GM19099 (cell line): Measurements from ENCODE around the gene S100A11.

Source experiments
- POLR2A ChIP-seq: IDR thresholded peaks from 3 replicates; pipeline ENCODE4 v1.6.1; 2011; ENCODE audit warnings: low read depth; ENCODE audit not compliant: insufficient read length; ENCODE audit errors: extremely low read depth

S100A11 gene

DNA sequence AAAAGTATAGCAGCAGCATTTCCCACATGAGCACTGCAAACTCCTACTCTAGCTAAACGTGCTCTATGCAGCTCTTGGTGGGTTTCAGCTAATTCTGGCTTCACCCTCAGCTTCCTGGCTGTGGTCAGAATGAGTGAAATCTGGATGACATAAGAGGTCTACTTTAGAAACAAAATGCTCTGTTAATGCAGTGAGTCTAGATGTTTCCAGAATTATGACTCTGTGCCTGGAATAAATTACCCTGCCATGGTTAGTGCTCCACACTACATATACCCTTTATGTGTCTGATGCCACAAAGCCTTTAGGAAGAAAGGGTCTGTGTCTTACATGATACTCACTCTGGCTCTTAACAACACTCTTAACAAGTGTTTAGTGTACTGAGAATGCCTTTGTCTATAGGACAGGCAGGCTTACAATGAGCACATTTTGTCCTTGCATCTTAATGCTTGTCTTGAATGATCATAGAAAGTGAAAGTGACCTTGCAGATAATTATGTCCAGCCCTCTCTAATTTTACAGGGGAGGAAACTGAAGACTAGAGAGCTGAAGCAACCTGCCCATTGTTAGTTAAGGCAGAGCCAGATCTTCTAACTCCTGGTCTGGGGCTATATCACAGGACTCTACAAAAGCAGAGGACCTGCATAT is 52.4 kb downstream of the S100A11 start:
- no peak for TF ChIP-seq POLR2A
